Measurements from ENCODE around the gene DLX4.

DNA sequence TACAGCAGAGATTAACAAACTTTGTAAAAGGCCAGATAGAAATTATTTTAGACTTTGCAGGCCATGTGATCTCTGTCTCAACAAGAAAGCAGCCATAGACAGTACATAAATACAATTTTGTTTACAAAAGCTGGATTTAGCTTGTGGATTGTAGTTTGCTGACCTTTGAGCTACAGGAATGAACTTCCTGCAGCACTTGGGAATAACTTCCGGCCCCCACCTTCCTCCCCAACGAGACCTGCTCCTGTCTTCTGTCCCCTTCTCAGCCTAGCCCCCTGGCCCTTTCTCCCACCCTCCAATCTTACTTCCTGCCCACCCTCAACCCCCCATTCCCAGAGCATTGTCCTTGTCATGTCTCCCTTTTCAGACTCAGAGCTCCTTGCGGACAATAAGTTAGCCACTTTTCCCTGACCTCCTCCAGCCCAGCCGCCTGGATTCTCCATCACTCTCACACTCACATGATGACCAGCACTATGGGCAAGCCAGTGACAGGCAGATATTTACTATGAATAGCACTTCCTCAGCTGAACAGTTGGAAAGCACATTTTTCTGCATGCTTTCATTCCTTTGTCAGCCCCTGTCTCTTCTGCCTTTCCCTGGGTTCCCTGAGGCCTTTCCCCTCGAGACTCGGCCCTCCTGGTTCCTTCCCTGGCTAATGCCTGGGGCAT, 53.6 kb downstream of the DLX4 start:
- TF ChIP-seq, protein P1, sequence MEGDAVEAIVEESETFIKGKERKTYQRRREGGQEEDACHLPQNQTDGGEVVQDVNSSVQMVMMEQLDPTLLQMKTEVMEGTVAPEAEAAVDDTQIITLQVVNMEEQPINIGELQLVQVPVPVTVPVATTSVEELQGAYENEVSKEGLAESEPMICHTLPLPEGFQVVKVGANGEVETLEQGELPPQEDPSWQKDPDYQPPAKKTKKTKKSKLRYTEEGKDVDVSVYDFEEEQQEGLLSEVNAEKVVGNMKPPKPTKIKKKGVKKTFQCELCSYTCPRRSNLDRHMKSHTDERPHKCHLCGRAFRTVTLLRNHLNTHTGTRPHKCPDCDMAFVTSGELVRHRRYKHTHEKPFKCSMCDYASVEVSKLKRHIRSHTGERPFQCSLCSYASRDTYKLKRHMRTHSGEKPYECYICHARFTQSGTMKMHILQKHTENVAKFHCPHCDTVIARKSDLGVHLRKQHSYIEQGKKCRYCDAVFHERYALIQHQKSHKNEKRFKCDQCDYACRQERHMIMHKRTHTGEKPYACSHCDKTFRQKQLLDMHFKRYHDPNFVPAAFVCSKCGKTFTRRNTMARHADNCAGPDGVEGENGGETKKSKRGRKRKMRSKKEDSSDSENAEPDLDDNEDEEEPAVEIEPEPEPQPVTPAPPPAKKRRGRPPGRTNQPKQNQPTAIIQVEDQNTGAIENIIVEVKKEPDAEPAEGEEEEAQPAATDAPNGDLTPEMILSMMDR (IDR thresholded peaks at IDR 0.05) = no peak
- TF ChIP-seq POLR2A (IDR thresholded peaks at IDR 0.05) = no peak
